ENCODE data around the gene TAGLN2.

TAGLN2 gene

GRCh38 chr1:159924791-159925718, at the start of gene TAGLN2:
Gene TAGLN2, minus strand, starts transcription at chr1:159925507. Its CDS starts 4,998 bp downstream, at chr1:159920509.
- FAIRE-seq = no peak

- FAIRE-seq = no peak
These were observed 49.2 kb upstream of the TAGLN2 start for GRCh38 chr1:159974350-159974965.

- FAIRE-seq = no peak
These were observed 48.1 kb upstream of the TAGLN2 start for GRCh38 chr1:159973350-159973940.

GRCh38 chr1:159972443-159973205, 47.3 kb upstream of the TAGLN2 start:
- FAIRE-seq = no peak

- FAIRE-seq = no peak
These were observed 45.6 kb upstream of the TAGLN2 start for GRCh38 chr1:159970932-159971342.

GRCh38 chr1:159968901-159969300, 43.6 kb upstream of the TAGLN2 start:
- no peak for FAIRE-seq

- no peak for FAIRE-seq
These were observed 40.0 kb upstream of the TAGLN2 start for GRCh38 chr1:159965263-159965662.

- no peak for FAIRE-seq
These were observed 38.8 kb upstream of the TAGLN2 start for GRCh38 chr1:159964144-159964543.

GRCh38 chr1:159962176-159962575, 36.9 kb upstream of the TAGLN2 start:
- FAIRE-seq = no peak

GRCh38 chr1:159961636-159962035, 36.3 kb upstream of the TAGLN2 start:
- FAIRE-seq = no peak

GRCh38 chr1:159960721-159961381, 35.5 kb upstream of the TAGLN2 start:
- FAIRE-seq = no peak

GRCh38 chr1:159959451-159959850, 34.1 kb upstream of the TAGLN2 start:
- FAIRE-seq = no peak

- FAIRE-seq = no peak
These were observed 33.5 kb upstream of the TAGLN2 start for GRCh38 chr1:159958719-159959380.

GRCh38 chr1:159957824-159958268, 32.5 kb upstream of the TAGLN2 start:
- FAIRE-seq = no peak

- FAIRE-seq = no peak
These were observed 30.1 kb upstream of the TAGLN2 start for GRCh38 chr1:159955456-159955855.

- no peak for FAIRE-seq
These were observed 28.5 kb upstream of the TAGLN2 start, which contains the start of gene SLAMF9 for GRCh38 chr1:159953536-159954515. Gene SLAMF9, minus strand, starts transcription at chr1:159954237. Its CDS starts 100 bp downstream, at chr1:159954137.

GRCh38 chr1:159952932-159953331, 27.6 kb upstream of the TAGLN2 start:
- FAIRE-seq = no peak

- FAIRE-seq = no peak
These were observed 26.2 kb upstream of the TAGLN2 start for GRCh38 chr1:159951551-159951950.

GRCh38 chr1:159951016-159951415, 25.7 kb upstream of the TAGLN2 start:
- no peak for FAIRE-seq

- FAIRE-seq = no peak
These were observed 24.7 kb upstream of the TAGLN2 start for GRCh38 chr1:159949981-159950381.

Data from G401.6 (cell line).